Fibroblast of peridontal ligament (primary cell): Measurements from ENCODE around the gene SGMS1.

Experiments used
- DNase-seq: peaks from one replicate; pipeline ENCODE4 v3.0.0-alpha.2; 2010; ENCODE audit errors: extremely low read depth

Gene SGMS1

DNA sequence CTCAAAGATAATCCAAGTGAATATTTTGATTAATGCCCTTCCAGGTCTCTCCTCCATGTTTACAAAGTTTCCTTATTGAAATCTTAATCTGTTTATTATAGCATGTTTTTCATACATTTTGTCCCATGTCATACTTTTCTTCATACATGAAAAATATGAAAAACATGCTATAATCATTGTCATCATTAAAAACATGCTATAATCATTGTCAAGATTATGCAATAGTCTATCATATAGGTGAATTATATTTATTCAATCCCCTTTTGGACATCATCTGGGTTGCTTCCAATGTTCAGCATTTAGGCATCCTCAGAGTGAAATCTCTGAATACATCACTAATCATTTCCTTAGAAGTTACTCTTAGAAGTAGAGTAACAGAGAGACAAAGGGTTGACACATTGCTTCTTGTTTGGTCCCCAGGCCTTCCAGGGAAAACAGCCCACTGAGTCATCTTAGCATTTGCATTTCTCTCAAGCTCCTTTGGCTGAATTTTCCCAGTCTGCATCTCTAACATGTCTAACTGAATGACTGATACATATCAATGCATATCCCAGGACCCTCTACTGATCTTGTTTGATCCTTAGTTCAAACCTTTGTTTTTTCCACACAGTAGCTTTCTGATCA is 87.0 kb downstream of the SGMS1 start:
- DNase-seq = no peak

DNA sequence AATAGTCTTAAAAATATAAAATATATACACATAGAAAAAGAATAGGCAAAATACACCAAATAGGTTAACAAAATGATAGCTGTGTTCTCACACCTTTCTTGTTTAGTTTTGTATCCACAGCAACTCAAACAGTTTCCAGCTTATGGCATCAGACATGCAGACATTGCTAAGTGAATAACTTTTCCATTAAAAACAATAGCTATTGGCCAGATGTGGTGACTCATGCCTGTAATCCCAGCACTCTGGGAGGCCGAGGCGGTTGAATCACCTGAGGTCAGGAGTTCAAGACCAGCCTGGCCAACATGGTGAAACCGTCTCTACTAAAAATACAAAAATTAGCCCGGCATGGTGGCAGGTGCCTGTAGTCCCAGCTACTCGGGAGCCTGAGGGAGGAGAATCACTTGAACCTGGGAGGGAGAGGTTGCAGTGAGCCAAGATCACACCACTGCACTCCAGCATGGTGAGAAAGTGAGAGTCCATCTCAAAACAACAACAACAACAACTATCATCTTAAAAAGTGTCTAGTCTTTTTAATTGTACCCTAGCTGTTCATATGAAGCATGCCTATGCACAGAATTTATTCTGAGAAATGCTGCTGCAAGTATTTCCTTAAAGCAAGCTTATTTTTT is 88.9 kb downstream of the SGMS1 start:
- DNase-seq = peak; percentile 71

DNA sequence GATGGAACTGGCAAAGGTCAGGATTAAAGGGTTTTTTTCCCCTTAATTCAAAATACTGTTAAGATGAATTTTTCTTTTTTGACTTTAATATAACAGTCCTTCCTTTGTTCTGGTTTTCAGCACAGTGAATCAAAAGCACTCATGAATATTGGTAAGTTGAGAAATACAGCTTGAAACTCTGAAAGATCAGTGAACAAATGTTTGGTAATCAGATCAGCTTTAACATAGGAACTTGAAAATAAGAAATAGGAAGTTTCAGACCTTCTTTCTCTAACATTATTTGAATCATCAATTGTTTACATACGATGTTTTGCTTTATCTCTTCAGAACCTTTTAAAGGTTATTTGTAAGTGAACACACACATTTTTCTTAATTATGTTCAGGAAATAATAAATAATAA is 90.5 kb downstream of the SGMS1 start:
- no peak for DNase-seq

DNA sequence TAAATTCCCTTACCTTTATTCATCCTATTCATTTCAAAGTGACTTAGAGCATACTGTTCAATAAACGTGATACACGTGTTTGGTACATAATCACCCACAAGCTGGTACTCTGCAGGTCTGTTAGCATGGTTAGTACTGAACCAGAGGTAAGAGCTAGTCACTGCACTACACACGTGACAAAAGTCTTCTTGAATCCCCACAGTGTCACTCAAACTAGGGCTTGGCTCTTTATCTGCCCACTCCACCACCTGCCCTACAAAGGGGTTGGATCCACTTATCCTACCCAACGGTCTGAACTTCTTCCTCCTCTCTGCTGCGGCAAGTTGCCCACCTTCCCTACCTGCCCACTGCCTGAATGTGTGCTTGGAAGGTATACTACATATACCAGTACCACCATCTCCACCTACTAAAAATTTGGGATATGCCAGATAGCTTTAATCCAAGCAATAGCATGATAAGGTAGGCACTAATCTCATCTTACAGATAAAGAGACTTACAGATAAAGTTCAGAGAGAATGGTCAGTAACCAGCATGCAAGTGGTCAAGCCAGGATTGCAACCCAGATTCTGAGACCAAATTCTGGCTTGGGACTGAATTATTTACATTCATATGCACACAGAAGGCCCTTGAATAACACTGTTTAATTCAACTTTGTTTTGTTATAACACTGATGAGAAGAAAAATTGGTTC is 92.2 kb downstream of the SGMS1 start:
- DNase-seq = no peak

DNA sequence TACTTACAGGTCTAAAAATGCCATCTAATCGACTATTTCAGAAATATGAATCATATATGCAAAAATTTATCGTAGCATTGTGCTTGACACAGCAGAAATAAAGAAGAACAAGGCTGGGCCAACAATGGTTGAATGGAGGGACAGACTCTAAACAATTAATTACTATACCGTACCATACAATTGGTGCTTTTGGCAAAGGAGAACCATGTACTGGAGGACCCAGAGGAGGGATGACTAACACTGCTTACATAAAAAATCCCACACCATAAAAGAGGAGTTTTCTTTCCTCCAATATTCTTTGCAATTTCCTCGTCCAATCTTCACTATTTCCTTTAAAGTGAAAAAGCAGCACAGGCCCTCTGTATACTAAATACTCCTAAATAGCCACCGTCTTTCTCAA is 94.1 kb downstream of the SGMS1 start:
- no peak for DNase-seq

DNA sequence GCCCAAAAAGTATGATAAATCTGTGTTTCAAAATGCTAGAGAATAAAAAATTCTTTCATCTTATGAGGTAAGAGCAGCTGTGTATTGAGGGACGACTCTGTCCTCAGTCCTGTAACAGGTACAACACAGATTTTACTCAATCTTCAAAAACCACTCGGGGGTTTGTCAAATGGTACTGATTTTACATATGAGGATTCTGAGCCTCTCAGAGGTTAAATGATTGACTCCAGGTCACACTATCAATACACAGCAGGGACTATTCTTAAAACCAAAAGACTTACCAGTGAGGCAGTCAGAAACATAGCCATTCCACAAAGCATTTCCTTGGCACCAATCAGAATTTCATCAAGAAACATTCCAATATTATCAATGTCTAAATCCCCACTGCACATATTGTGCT is 95.5 kb downstream of the SGMS1 start:
- DNase-seq = no peak

DNA sequence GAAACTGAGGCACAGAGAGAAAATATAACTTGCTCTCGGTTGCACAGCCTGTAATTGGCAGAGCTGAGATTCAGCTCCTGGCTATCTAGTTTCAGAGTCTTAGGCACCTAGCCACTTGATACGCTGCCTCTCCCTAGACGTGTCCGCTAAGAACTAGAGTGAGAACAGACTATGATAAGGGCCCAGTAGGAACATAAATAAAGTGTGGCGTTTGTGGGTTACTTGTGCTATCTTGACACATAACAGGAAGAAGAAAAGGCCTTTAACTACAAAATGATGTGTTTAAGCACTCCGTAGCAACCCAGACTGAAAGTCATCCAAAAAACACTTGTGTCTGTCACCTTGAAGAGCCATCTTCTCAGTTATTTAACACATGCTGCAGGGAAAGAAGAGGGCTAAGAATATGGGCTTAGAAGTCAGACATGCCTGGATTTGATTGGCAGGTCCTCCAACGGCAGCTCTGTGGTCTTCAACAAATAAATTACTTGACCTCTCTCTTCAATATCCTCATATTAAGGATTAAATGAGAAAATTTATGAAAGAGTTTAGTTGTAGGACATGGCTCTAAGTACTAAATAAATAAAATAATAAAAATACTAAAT is 96.2 kb downstream of the SGMS1 start:
- DNase-seq = no peak

DNA sequence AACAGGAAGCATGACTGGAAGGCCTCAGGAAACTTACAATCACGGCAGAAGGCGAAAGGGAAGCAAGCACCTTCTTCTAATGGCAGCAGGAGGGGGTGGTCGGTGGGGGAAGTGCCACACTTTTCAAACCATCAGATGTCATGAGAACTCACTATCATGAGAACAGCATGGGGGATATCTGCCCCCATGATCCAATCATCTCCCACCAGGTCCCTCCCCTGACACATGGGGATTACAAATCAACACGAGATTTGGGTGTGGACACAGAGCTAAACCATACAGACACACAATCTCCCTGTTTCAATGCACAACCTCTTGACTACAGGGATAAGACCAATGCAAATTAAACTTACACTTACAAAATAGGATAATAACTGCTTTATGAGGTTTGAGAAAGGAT is 97.6 kb downstream of the SGMS1 start:
- no peak for DNase-seq

DNA sequence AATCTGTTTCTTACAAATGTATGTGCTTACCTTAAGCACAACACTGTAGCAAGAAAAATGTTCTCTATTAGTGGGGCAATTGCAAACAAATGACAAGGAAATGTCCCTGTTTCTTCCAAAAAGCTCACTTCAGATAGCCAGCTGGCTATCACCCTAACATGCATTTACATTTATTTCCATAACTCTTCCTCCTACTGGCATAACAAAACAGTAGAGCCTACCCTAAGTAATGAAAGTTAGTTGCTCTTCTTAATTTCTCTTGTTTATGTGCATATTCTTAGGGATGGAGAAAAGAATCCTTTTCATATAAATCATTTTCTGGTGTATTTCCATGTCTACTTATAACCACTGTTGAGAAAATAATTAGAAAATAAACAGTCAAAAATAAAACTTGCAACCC is 100.4 kb downstream of the SGMS1 start:
- DNase-seq = no peak

DNA sequence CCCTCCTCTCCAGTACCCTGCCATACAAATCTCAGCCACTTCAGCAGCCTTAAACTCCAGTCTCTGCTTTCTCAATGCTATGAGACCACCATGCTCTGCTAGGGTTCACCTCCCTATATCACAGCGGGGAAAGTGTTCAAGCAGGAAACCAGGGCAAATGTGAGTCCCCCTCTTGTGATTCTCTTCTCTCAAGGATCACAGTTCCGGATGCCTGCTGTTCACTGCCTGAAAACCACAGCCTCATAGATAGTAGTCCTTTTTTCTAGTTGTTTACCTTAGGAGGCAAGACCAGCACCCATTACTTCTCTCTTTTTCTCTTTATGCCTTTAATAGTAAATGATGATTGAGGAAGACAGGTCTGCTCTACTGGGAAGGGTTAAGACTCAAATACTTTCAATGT is 100.8 kb downstream of the SGMS1 start:
- no peak for DNase-seq

DNA sequence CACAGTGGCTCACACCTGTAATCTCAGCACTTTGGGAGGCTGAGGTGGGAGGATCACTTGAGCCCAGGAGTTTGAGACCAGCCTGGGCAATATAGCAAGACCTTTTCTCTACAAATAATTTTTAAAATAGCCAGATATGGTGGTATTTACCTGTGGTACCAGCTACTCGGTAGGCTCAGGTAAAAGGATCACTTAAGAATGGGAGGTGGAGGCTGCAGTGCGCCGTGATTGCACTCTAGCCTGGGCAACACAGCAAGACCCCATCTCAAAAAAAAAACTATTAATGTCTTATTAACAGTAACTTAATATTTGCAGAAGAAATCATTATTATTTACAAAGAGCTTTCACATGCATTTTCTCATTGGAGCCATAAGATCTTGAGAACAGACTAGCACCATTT is 103.6 kb downstream of the SGMS1 start:
- DNase-seq = no peak

DNA sequence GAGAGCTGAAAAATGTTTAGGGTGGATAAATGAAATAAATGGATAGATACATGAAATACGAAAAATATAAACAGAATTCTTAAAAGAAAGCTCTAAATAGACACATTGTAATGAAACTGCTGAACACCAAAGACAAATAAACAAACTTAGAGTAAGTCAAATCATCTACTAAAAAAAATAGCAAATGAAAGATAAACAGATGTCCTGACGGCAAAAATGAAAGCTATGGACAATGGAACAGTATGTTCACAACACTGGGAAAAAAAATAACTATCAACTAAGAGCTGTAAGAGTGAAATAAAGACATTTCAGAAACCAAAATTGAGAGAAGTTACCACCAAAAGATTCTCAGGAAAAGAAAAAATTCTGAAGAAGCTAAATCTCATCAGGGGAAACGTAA is 106.1 kb downstream of the SGMS1 start:
- DNase-seq = peak; percentile 51

DNA sequence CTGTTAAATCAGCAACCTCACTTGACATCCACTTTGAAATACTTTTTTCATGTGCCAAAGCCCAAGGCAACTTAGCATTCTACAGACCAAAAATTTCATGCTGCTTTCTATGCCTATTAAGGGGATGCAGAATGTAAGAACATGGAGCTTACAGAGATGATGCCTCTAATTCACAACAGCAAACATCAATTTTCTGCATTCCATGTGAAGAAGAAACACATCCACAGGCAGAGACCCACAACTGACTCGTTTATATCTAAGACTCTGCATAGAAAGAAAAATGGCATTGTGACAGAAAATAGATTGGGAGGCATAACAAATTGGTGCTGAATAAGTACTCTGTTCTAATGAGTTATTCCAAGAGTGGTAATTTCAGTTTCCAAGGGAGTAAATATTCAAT is 107.6 kb downstream of the SGMS1 start:
- no peak for DNase-seq

DNA sequence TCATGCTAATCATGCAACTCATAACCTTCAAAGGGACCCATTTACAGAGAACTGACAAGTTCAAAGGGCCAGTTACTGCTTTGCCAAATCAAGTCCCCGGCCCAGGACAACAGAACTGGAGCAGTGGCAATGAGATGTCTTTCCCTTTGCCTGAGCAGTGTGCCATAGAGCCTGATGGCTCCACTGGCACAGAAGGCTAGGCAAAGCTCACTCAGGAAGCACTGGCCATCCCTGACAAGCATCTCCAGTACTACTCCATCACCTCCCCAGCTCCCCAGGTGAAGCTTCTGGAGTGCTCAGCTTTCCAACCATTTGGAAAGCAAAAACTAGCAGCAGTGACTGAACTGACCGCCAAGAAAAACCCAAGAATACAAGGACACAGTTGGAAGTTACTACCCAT is 108.3 kb downstream of the SGMS1 start:
- no peak for DNase-seq

DNA sequence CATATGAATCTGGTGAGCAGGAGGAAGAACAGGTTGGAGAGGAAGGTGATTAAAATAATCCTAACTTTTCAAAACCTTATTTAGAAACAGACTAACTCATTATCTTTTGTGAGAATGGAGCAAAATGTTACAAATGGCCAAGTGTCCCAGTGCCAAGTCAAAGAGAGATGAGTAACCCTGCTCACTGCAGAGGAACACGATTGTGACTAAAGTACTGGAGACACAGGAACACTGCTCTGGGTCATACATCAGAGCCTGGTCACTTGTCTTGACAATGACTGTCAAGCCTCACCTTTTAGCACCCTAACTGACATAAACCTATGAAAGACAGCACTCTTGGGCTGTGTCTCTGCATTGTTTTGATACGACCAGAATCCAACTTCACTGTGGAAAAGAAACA is 108.8 kb downstream of the SGMS1 start:
- no peak for DNase-seq

DNA sequence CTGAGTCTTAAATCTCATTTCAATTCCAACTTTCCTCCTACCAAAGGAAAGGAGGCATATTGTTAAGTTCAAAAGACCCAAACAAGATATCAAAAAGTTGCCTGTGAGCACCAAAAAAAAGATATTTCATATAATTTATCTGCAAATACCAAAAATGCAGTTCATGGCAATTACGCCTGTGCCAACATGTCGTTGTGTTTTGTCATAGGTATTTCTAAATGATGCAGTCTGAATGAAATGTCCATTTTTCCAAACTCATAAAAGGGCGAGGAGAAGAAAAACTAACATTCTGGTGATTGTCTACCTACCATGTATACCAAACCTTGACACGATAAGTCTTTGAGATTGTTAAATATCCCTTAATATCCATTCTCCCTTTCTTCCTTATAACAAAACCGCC is 109.8 kb downstream of the SGMS1 start:
- DNase-seq = no peak

DNA sequence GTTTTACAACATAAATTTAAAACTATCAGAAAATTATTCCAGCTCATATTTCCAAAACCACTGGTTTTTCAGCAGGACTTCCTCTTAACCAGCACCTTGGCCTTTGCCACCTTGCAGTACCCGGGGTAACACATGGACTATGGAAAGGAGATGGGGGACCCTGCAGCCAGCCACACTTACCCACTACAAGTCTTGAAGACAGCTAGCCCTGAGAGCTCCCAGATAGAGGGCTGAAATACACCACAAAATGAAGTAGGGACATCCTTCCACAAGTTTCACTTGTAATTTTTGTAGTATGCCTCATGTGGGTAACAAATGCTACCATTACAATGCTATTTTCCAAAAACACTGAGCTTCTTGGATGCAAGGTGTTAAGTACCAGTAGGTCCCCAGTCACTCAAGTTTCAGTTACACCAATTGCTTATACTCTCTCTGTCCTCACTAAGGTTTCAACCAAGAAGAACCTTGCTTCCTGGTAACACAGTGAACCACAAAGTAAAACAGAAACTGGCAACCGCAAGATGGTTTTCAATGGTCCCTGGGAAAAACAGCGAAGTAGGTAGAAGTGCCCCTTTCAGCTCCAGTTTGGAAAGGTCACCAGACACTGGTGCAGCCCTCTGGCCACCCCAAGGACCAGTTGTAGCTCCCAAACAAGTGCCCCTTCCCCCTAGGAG is 110.9 kb downstream of the SGMS1 start:
- no peak for DNase-seq

DNA sequence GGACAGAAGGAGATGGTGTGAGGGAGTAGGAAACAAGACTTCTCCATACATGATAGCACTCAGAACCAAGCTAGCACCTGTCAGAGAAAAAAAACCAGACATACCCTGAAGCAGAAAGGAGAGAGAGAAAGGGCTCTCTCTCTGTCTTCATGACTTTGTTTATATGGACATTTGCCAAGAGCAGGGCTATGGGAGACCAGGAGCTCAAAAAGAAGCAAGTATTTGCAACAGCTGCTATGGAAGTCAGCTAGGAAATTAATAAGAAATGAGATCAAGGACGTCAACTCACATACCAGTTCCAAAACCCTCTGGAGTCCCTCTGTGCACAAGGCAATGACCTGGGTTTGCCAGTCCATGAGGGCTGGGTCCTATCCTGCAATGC is 111.6 kb downstream of the SGMS1 start:
- DNase-seq = no peak

DNA sequence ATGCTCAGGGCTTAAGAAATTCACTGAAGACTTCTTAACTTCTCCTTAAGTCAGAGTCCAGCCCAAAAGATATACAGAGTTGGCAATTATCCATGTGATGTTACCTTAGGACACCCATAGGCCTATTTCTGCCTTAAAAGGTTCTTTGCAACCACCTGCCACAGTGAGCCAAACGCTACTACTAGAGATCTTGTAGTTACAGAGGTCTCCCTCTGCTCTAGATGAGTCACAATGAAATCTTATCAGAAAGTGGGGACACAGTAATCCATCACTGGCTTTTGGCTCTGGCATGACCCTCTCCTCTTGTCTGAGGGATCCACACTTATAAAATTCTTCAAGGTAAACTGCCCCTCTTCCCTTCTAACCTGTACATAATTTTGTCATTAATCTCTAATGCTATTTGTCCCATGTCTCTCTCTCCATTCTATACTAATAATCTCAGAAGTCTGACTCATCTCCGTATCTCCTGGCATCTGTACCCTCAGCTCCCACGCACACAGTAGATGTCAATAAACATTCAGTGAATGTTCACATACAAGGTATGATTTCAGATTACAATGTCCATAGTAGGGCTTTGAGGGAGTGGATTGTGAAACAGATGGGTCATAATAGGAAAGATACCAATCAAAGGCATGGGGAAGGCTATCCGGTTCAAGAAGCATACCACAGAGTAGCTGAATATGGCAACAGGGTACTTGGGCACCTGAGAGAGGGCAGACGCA is 112.1 kb downstream of the SGMS1 start:
- DNase-seq = no peak

DNA sequence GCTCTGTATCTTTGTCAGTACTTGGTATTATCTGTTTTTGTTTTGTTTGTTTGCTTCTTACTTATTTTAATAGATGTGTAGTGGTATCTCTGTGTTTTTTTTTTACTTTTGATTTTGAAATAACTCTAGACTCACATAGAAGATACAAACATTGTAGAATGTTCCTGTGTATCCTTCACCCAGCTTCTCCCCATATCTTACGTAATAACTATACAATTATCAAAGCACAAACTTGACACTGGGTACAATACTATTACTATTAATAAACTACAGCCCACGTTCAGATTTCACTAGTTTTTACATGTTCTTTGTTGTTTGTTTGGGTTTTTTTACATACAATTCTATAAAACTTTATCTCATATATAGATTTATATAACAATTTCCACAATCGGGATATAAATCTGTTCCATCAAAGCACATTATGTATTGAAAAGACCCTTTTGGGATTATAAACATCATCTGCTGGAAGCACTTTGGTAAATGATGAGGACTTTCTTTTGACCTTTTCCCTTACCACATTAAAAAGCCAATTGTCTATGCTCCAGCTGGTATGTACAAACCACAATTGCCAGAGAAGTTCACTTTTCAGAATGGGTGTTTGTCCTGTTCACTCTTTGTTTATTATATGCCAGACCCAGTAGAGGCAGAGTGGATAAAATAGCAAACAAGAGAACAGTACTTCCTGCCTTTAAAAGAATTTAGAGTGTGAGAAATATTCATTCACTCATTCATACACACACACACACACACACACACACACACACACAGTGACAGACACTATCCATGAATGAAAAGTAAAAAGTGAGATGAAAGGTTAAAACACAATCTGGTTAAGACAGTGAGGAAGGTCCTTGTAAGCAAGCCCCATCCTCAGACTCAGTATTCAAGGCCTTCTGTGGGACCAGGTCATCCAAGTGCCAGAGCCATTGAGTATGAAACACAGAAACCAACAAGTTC is 113.0 kb downstream of the SGMS1 start:
- DNase-seq = peak; percentile 30
